Measurements from ENCODE around the gene FH.

DNA sequence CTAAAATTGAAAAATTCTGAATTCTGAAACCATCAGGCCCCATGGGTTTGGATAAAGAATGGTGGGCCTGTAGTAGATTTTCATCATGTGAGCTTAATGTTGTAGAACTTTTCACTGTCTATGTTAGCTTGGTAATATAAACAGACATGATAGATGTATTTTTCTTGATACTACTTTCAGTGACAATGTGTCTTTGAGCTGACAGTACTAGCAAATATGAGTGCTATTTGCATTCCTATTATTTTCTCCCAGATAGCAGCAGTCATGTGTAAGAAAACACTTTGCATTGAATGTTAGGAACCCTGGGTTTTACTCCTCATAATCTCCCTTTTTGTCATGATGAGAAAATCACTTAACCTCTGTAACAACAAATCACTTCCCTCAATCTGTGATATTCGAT, 30.8 kb upstream of the FH start:
- TF ChIP-seq POLR2A (IDR thresholded peaks at IDR 0.05; ENCODE audit: extremely low read depth, insufficient read length) (no peak), MAX (IDR thresholded peaks at IDR 0.05; ENCODE audit: low read depth, low read length) (no peak), MYC (IDR thresholded peaks at IDR 0.05; ENCODE audit: low read depth, low read length) (no peak)
- TF ChIP-seq, protein P1, sequence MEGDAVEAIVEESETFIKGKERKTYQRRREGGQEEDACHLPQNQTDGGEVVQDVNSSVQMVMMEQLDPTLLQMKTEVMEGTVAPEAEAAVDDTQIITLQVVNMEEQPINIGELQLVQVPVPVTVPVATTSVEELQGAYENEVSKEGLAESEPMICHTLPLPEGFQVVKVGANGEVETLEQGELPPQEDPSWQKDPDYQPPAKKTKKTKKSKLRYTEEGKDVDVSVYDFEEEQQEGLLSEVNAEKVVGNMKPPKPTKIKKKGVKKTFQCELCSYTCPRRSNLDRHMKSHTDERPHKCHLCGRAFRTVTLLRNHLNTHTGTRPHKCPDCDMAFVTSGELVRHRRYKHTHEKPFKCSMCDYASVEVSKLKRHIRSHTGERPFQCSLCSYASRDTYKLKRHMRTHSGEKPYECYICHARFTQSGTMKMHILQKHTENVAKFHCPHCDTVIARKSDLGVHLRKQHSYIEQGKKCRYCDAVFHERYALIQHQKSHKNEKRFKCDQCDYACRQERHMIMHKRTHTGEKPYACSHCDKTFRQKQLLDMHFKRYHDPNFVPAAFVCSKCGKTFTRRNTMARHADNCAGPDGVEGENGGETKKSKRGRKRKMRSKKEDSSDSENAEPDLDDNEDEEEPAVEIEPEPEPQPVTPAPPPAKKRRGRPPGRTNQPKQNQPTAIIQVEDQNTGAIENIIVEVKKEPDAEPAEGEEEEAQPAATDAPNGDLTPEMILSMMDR (IDR thresholded peaks at IDR 0.05; ENCODE audit: low read depth, low read length): no peak
